GM12892 (cell line): ENCODE data around the gene TCP1.

Experiments
- POLR2A ChIP-seq: IDR thresholded peaks from 2 replicates; pipeline ENCODE4 v1.6.1; 2011; ENCODE audit warnings: low read depth, low read length, control low read depth
- POLR2AphosphoS5 ChIP-seq: IDR thresholded peaks from 2 replicates; pipeline ENCODE4 v1.6.1; 2011; ENCODE audit warnings: low read depth, low read length, control low read depth

DNA sequence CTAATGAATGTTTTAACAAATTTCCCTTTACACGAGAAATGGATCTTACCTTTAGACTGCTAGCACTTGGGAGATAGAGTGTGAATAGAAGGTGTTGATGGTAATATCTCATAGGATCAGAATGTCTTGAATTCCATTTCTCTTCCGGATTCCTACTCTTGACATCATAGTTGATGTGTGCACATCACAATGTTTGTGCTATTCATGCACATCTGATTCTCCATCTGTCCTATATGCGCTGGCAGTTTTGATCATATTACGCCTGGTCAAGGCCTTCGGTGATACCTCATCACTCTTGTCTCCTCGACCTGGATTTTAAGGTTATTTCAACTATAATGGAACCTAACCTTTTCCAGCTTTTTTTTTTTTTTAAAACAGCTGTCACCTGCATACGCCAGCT is 44.3 kb downstream of the TCP1 start:
- TF ChIP-seq POLR2AphosphoS5 = no peak
- no peak for TF ChIP-seq POLR2A
